ENCODE measurements around the gene CD226.
"Not testable (repeated sequence)": the region's sequence is repeated elsewhere in the genome, so short reads cannot be mapped to it uniquely, and the experiment has no call there.

The CD226 gene

GRCh38 chr18:69957747-69958146, 10.1 kb upstream of the CD226 start:
- DNase-seq (ENCODE audit: extremely low spot score, insufficient read length, low read depth) (no peak), FAIRE-seq (no peak)

DNA sequence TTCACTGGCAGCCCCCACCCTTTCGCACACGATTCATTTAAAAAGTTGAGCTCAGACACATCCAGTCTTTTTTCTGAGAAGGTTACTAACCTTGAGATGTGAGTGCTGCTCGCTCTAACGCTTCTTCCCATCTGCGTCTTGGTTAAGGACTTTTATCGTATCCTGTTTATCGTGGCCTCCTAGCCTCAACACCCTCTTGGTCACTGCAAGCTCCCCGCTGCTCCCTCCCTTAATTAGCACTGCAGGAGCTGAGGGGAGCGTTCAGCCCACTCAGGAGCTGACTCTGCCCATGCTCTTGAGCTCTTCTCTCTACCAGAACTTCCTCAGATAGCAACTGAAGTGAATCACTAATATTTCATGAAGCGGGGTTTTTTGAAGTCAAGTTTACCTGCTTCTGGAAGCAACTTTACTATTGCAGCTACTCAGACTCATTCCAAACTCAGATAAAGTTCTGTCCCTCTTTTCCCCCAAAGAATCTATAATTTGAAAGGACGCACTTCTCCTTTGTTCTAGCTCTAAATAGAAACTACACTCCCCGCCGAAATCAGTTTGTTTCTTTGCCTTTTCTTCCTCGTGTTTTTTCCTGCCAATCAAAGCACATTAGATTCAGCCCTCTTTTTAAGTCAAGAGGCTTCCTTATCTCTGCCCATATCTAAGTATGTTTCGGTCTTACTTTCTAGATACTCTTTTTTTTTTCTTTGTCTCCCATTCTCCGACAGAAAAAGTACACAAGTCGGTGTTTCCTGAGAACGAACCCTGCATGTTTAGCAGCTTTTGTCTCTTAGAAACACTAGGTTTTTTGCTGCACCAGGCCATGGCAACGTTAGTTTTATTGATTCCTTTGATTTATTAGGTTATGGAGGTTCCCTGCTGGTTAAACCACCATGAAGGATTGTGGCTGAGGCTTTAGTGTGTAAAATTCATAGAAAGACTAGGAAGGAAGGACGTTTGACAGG, 9.3 kb upstream of the CD226 start:
- peak; percentile 78 for FAIRE-seq

GRCh38 chr18:69956057-69956456, 8.4 kb upstream of the CD226 start:
- FAIRE-seq: peak; percentile 83

More for the DNA sequence above, 9.3 kb upstream of the CD226 start:
- DNase-seq (ENCODE audit: extremely low spot score, insufficient read length, low read depth): no peak

GRCh38 chr18:69954719-69955480, 7.2 kb upstream of the CD226 start:
- FAIRE-seq (peak; percentile 79), DNase-seq (ENCODE audit: extremely low spot score, insufficient read length, low read depth) (no peak)

More at GRCh38 chr18:69956057-69956456, 8.4 kb upstream of the CD226 start:
- DNase-seq (ENCODE audit: extremely low spot score, insufficient read length, low read depth): no peak

GRCh38 chr18:69953191-69953590, 5.5 kb upstream of the CD226 start:
- no peak for FAIRE-seq

DNA sequence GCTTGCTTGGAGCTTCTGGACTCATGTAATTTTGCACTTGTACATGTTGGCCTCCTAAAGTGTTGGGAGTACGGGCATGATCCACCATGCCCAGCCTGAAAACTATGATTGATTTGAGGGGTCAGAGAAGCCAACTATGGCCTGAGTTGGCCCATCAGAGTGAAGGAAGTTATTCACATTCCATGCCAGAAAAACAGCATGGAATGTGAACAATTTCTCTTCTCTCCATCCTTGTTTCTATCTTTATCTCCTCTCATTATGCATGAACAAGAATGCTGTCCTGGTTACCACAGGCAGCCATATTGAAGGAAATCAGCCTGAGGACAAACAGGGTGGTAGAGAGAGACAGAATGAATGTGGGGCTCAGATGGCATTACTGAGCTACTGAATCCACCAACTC, 3.5 kb upstream of the CD226 start:
- DNase-seq (ENCODE audit: extremely low spot score, insufficient read length, low read depth): no peak
- no peak for FAIRE-seq

More at GRCh38 chr18:69953191-69953590, 5.5 kb upstream of the CD226 start:
- no peak for DNase-seq (ENCODE audit: extremely low spot score, insufficient read length, low read depth)

GRCh38 chr18:69949538-69949936, 1.9 kb upstream of the CD226 start:
- DNase-seq (ENCODE audit: extremely low spot score, insufficient read length, low read depth) (no peak), FAIRE-seq (peak; percentile 12)

- FAIRE-seq: peak; percentile 99
- DNase-seq (ENCODE audit: extremely low spot score, insufficient read length, low read depth): no peak
Observed at GRCh38 chr18:69948919-69949537, 1.4 kb upstream of the CD226 start.

- DNase-seq (ENCODE audit: extremely low spot score, insufficient read length, low read depth) (no peak), FAIRE-seq (no peak)
Observed at GRCh38 chr18:69948256-69948655, 583 bp upstream of the CD226 start.

- FAIRE-seq (peak; percentile 31), DNase-seq (ENCODE audit: extremely low spot score, insufficient read length, low read depth) (no peak)
Observed at GRCh38 chr18:69946608-69947155, 991 bp downstream of the CD226 start.

GRCh38 chr18:69945220-69946114, 2.2 kb downstream of the CD226 start:
- DNase-seq (ENCODE audit: extremely low spot score, insufficient read length, low read depth) (no peak), FAIRE-seq (peak; percentile 79)

- no peak for DNase-seq (ENCODE audit: extremely low spot score, insufficient read length, low read depth)
- FAIRE-seq: peak; percentile 42
Observed at GRCh38 chr18:69944436-69944835, 3.2 kb downstream of the CD226 start.

DNA sequence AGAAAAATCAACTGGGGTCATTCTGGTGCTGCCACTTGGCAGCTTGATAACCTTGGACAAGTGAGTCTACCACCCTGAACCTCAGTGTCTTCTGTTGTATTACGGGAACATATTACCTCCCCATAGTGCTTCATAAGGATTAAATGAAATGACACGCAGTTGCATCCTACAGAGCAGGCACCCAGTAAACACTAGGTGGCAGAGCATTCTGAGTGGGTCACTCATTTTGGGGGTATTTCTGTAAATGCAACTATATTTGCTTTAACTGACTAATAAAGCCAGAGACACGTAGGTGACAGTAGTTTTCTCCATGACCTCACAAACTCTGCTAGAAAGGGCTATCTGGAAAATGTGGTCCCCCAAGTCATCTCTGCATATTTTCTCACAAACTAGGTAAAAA, 4.7 kb downstream of the CD226 start:
- DNase-seq (ENCODE audit: extremely low spot score, insufficient read length, low read depth) (no peak), FAIRE-seq (peak; percentile 67)

- no peak for FAIRE-seq
- no peak for DNase-seq (ENCODE audit: extremely low spot score, insufficient read length, low read depth)
Observed at GRCh38 chr18:69941183-69941582, 6.5 kb downstream of the CD226 start.

DNA sequence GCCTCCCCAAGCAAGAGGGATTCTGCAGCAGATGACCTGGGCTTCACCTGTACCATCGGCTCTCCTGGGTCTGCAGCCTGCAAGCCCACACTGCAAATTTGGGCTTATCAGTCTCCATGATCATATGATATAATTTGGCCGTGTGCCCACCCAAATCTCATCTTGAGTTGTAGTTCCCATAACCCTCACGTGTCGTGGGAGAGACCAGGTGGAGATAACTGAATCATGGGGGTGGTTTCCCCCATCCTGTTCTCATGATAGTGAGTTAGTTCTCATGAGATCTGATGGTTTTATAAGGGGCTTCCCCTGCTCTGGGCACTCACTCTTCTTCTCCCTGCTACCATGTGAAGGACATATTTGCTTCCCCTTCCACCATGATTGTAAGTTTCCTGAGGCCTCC, 7.9 kb downstream of the CD226 start:
- not testable (repeated sequence) for DNase-seq (ENCODE audit: extremely low spot score, insufficient read length, low read depth); FAIRE-seq

- DNase-seq (ENCODE audit: extremely low spot score, insufficient read length, low read depth): no peak
- peak; percentile 87 for FAIRE-seq
Observed at GRCh38 chr18:69936191-69936558, 11.5 kb downstream of the CD226 start.

- FAIRE-seq (peak; percentile 99), DNase-seq (ENCODE audit: extremely low spot score, insufficient read length, low read depth) (no peak)
Observed at GRCh38 chr18:69935319-69936190, 12.1 kb downstream of the CD226 start.

GRCh38 chr18:69934601-69935265, 12.9 kb downstream of the CD226 start:
- no peak for DNase-seq (ENCODE audit: extremely low spot score, insufficient read length, low read depth)
- FAIRE-seq: no peak

Measured in GM18507 (cell line).